ENCODE data around the gene PDPN.
A peak's percentile ranks its signal among the peaks of the same experiment; 100 is the strongest.

The PDPN gene

GRCh38 chr1:13662493-13662892 lies 78.9 kb downstream of the PDPN start:
- Histone ChIP-seq H3K4me3 (no peak overlapping the region), H3K27ac (peak overlapping the region in 5 of 21 experiments; percentile 9 to 72 (median 47))

GRCh38 chr1:13663969-13664368 lies 80.3 kb downstream of the PDPN start:
- Histone ChIP-seq H3K4me3 (no peak overlapping the region), H3K27ac (peak overlapping the region in 11 of 21 experiments; percentile 0 to 46 (median 26))

- Histone ChIP-seq H3K27ac (peak overlapping the region in 11 of 21 experiments; percentile 0 to 45 (median 26)), H3K4me3 (no peak overlapping the region)
Measured at GRCh38 chr1:13664451-13664850, 80.8 kb downstream of the PDPN start.

- H3K27ac ChIP-seq: no peak overlapping the region
- H3K4me3 ChIP-seq: no peak overlapping the region
Measured at GRCh38 chr1:13666317-13666716, 82.7 kb downstream of the PDPN start.

Data from skin epidermis (tissue), 12 donors.